MV-4-11 (cell line): ENCODE measurements around the gene HS6ST3.

Experiments used
- DNase-seq: peaks from one replicate; lab custom pipeline; 2025; lab: John Stamatoyannopoulos, UW

The HS6ST3 gene

DNA sequence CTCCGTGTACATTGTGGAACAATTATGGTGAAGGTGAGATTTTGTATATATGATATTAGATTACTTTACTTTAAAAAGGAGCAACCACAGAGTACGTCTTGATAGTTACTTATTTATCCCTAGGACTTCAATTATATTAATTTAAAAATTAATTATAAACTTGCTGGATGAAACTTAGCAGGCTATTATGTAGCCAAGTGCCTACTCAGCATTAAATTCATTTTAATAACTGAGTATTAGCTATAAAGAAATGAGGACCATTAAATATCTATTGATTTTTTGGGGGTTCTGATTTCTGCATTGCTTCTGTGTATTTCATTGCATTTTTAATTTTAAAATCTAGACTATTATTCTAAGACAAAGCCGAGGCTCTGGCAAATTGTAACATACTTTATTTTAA lies 109.4 kb downstream of the HS6ST3 start:
- DNase-seq = no peak

DNA sequence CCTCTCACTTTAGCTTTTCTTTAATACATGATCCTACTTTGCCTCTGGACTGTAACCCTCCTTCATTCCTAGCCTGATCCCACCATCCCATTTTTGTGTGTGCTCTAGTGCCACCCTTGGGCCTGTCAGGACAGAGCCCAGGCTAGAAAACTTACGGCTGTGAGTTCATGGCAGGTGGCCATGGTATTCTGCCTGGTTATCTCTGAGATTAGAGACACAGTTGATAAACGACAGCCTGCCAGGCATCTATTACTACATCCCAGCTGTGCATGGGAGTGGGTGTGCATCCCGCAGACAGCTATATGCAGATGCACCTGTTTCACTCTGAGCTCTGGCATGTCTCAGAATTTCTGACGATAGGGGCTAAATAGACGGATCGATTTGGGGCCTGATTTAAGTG lies 110.9 kb downstream of the HS6ST3 start:
- DNase-seq = no peak

DNA sequence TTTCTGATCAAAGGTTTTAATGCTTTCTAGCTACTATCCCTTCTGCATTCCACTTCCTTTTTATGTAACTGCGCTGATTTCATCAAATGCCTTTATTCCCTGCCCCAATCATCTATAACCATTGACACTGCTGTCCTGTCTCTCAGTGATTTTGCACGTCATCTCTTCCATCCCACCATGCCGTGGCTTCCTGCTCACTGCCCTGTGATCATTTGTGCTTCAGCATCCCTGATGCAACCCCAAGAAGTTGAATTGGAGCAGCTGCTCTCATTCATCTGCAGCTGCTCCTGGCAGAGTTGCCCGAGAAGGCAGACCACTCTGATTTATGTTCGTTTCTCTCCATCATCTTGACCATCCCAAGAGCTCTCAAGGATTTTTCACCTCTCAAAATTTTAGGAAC lies 112.4 kb downstream of the HS6ST3 start:
- DNase-seq = no peak

DNA sequence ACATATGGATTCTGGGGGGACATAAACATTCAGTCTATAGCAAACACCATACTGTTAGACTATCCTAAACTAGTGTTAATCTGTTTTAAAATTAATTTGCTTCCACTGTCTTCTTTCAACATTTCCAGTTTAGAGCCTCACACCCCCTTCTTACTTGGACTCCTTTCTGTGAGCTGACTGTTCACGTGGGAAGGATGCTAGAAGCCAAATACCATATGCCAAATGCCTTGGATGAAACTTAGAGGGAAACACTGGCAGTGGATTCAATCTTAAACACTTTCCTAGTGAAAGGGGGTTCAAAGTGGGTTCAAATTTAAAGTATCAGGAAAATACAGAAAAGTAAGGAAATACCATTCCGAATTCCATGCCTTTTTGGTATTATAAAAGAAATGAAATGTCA lies 113.6 kb downstream of the HS6ST3 start:
- no peak for DNase-seq

DNA sequence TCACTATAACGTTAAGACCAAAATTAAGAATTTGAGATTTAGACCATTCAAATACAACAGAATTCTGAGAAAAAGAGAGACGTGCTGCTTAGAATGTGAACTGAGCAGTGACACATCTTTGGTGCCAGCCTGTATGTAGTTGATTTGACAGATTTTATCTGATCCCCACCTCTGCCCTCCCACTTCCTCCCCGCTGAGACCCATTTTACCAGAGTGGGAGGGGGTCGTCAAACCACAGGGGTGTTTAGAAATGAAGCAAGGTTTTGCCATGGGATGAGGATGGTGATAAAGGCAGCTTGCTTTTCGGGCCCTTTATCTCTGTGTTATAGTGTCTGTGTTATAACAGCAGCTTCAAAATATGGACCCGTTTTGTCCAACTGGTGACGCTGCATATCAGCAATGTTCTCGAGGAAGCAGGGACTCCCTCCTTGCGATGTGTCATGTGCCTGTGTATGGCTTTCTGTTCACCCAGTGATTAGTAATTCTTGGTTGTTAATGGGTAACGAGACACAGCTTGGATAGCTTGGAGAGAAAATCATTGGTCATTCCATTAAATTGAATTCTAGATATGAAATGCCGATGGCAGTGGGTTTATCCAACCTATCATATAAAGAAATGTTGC lies 125.0 kb downstream of the HS6ST3 start:
- DNase-seq = no peak

DNA sequence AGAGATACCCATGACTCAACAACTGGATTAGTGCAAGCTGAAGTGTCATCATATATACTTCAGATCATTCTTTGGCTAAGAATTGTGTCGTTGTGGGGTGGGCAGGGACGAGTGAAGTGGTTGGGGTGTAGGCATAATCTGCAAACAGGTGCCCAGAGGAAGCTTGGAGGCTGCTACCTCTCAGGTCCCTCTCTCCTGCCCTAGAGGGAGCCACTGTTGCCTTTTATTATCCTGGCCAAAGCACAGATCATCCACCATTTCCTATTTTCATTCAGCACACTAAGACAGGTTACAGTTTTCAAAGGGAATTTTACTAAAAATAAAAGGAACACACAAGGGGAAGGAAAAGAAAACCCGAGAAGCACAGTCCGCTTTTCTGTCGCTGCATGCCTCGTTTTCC lies 126.6 kb downstream of the HS6ST3 start:
- DNase-seq = no peak

DNA sequence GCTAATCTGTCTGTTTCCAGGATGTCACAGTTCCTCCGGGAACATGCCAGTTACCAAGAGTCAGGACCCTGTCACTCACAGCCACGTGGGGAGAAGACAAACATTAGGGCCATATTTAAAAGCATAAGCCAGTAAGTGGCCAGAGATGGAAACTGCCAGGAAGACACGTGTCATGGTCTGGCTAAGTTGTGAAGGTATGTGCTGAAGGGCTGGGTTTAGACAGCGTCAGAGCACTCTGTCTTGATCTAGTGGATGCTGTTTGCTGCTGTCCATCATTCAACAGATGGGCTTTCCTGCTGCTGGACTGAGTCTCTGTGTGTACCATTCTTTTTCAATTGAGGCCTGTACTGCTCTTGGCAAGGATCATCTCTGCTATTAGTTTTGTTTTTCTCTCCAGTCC lies 128.6 kb downstream of the HS6ST3 start:
- no peak for DNase-seq

DNA sequence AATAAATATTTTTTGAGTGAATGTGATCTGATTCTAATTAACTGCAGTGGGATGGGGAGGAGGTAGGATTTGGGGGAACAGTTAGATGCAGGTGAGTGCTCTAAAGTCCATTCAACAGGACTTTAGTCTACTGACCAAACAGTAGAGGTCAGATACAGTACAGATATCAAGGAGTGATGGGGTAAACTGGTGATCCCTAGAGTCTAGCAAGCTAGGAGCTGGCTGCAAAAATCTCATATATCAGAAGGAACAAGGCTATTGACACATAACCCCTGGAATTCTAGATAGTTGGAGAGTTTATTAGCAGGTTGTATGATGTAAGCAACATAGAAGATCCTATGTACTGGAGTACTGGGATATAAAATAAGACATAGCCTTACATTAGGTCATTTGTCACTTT lies 131.6 kb downstream of the HS6ST3 start:
- no peak for DNase-seq

DNA sequence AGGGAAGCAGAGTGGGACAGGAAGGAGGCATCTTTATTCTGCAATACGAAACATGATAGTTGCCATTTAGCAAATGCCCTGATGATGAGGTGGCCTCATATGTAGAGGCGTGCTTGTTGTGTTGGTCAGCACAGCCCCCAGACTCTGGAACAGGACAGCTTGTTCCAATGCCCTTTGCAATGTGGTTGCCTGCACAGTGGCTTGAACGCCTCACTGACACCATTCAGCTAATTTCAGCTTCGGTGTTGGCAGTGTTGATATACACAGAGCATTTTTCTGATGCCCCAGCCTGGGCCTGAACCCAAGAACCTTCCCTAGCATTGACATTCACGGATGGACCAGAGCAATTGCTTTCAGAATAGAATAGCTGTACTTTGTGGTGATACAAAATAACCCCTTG lies 133.3 kb downstream of the HS6ST3 start:
- DNase-seq = no peak

DNA sequence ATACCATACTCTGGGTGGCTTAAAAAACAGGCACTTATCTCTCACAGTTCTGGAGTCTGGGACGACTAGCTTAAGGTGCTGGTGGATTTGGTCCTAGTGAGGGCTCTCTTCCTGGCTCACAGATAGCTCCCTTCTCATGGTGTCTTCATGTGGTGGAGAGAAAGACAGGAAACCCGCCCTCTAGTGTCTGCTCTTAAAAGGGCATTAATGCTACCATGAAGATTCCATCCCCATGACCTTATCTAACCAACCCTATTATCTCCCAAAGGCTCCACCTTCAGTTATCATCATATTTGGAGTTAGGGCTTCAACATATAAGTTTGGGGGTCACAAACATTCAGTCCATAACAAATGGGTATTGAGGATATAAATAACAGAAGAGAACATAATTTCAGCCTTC lies 139.4 kb downstream of the HS6ST3 start:
- no peak for DNase-seq

DNA sequence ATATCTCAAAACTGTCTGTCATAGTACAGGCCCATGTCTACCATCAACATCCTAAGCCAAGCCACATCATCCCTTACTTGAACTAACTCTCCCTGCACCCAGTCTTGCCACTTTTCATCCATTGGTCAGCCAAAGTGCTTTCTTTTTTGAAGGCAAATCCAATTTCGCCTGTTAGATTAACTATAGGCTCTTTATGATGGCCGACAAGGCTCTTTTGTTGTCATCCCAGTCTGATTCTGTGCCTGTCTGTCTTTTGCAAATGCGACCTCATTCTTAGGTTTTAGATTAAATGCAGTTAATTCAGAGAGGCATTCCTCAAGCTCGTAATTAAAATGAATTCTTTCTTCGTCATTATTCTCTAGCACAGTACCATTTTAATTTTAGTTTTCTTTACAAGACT lies 148.3 kb downstream of the HS6ST3 start:
- no peak for DNase-seq

DNA sequence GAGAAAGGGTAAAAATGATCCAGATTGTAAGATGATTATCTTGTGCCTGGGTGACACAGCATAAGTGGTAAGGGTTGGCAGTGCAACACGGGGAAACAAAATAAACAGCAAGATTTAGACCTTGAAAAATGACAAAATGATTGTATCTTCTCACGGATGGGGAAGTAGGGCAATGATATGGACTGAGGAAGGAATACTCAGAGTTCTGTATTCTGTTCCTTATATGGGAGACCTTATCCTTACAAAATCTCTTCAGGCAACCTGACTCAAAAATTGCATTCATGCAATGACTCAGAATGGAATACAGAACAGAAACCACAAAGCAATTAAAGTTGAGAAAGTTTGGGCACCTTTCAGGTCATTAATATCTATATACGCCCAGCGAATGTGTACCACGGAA lies 149.0 kb downstream of the HS6ST3 start:
- no peak for DNase-seq

DNA sequence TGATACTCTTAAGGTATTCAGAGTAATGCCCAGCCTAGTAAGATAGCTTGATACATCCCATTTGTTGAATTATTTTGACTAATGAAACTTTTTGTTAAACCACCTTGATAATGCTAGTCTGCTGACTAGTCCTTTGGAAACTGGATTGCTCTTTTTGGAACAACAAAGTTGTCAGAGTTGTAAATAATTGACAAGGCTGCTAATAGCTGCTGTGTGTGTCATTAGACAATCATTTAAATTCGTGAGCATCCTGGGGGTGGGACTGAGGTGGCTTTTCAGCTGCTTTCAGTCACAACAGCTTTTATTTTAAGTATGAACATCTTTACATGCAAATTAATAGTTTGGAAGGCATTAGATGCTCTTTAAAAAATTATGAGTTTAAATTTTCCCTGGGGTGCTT lies 153.5 kb downstream of the HS6ST3 start:
- no peak for DNase-seq

DNA sequence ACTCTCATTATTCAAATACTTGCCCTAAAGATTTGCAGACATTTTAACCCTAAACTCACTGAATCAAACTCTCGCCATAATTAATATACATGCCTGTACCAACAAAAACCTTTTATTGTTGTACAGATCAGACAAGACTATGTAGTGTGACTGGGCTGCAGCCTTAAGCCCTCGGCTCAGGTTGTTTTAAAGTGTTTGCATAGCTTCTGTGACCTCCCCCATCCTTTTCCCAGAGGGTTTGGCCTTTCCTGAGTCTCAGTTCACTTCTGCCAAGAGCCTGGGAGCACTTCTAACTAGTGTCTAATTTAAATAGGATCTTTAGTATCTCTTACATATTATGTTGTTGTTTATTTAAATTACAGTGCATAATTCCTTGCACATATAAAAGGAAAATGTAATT lies 158.2 kb downstream of the HS6ST3 start:
- no peak for DNase-seq

DNA sequence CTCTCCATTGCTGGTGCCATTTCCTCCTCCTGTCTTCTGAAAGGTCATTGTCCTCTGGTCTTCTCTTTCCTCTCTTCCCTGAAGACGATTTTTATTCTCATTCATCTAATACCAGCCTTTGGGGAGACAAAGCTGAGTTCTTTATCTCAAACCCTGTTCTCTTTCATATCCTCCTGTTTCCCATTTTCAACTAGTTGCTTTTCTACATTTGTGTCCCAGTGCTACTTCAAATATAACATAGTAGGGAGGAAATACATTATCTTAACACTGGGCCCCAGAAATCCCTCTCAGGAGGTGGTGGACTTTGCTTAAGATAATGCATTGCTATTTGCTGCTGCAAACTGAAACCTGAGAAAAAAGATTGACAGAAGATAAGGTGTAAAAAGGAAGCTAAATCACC lies 159.1 kb downstream of the HS6ST3 start:
- no peak for DNase-seq

DNA sequence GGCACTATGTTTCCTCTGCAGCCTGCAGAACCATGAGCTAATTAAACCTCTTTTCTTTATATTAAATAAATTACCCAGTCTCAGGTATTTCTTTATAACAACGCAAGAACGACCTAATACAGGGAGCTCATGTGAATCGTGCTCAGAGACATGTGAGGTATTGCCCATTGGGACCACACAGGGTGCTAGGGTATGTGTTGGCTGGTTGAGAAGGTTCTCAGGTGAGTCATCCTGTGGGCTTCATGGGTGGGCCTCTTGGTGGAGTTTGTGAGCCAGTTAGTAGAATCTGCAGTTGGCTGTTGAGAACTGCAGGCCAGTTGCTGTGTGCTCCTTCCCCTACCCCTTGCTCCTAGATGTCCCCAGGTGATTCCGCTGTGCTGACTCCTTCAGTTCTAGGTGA lies 163.0 kb downstream of the HS6ST3 start:
- no peak for DNase-seq

DNA sequence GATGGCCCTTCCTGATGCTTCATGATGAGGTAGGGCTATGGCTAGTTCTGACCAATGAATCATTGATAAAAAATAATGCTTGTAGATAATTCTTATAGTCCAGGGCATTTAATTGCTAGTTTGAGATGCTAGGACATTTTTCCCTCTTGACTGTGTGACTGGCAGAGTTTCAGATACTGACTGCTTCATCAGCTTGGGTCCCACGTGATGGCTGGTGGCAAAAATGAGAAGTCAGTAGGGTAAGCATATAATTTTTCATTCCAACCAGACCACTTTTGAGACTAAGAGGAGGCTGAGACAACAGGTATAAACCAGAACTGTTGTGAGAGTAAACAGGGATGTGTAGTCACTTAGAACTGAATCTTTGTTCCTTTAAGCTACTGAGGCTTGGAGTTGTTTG lies 183.3 kb downstream of the HS6ST3 start:
- DNase-seq = no peak

DNA sequence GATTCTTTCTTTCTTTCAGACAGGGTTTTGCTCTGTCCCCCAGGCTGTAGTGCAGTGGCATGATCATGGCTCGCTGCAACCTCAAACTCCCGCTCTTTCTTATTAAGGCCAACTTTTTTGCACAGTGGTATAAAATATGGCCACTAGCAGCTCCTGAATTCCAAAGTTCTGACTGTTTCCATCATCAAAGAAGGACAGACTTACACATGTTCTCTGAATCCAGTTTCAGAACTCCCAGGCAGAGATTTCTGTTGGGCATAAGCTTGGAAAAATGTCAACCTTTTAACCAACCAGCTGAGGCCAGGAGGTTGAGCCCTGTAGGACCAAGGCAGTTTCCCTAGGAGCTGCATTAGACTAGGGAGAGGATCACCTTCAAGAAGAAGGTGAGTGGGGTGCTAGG lies 184.1 kb downstream of the HS6ST3 start:
- DNase-seq = no peak

DNA sequence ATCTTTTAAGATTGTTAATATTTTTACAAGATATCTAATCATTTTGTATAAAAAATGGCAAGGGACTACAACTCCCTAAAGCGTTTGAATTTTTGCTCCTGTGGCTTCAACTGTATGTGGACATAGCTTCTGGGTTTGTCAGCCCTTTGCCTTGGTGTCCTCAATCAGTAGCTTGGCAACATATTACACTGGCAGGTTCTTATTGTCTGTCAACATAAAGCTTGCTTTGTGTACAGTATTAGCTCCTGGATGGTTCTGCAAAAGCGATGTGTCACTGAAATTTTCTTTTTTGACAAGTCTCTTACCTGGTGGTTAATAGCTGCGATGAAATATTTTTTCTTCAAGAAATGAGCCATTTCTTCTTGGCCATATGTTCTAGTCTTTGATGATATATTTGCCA lies 190.0 kb downstream of the HS6ST3 start:
- no peak for DNase-seq

DNA sequence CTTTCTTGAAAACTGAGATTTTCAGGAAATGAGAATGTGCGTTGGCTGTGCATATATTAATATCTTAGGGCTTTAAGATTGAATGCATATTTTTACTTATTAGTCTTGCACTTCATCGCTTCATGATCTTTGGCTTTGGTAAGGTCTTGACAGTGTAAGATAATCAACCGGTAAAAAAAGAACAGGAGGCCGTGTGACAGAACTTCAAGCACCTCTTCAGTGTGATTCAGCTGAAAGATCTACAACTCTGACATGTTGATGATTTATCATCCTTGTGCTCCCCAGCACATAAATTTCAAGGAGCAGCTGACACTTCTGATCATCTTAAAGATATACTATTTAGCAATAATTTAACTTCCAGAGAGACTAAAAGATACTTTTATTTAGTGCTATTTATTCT lies 195.1 kb downstream of the HS6ST3 start:
- DNase-seq = no peak

DNA sequence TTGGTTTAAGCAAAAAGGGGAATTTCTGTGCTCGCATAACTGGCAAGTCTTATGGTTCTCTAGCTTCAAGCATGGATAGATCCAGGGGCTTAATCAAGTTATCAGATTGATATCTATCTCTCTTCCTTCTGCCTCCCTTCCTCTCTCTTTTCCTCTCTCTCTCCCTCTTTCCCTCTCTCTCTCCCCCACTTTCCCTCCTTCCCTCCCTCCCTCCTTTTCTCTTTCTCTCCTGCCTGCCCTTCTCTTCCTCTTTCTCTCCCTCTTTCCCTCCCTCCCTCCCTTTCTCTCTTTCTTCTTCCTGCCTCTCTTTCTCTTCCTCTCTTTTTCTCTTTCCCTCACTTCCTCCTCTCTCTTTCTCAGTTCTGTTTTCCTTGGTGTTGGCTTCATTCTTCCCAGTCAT lies 195.8 kb downstream of the HS6ST3 start:
- DNase-seq = no peak

DNA sequence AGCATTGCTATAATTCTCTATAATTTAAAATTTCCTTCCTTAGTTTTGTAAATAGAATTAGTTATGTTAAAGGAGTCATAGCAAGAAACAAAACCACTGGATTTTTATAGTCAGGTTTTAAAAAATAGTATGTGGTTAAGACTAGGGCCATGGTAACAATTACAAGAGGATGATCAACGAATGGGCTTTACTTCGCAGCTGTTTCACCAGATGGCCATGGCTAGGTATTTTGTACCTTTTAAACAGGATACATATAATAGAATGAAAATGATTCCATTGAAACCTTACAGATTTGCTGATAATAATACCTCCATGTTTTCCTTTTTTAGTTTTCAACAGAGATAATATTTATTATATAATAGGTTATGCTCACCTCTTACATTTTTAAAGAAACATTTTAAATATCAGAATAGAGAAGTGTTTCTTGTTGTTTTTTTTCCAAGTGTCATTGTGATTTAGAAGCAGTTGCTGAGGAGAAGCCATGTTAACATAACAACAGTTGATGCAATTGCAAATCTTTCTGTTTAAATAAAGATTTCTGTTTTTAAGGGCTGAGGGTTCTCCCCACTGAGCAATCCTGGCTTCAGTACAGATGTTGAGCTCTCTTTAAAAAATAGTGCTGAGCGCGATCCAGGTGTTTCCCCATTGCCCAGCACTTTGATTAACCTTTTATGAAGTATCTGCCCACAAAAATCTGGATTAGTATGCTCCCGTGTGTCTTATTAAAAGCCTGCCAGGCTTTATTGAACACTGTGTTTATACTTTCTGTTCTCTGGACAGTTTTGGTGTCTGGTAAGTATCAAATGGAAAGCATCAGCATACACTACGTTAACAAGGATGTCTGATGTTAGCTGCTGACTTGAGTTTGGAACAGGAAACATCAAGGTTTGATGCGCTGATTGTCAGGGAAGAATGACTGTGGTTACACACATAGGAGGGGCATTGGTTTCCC lies 205.3 kb downstream of the HS6ST3 start:
- no peak for DNase-seq

DNA sequence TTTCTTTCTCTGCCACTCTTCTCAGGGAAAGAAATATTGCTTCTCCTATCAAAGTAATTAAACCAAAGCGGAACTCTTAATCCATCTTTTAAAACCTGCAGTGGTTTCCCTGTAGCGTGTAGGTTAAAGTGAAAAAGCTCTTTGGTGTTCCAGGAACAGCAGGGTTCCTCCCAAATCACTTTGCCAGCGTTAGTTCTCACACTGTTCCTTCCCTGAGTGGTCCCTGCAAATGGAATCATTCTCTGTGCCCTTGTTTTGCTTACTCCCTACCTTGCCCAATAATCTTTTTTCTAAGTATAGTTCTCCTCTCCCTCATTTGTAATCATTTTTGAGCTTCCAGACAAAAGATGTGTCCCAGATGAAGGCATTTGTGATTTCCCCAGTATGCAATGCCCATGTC lies 207.5 kb downstream of the HS6ST3 start:
- DNase-seq = no peak

DNA sequence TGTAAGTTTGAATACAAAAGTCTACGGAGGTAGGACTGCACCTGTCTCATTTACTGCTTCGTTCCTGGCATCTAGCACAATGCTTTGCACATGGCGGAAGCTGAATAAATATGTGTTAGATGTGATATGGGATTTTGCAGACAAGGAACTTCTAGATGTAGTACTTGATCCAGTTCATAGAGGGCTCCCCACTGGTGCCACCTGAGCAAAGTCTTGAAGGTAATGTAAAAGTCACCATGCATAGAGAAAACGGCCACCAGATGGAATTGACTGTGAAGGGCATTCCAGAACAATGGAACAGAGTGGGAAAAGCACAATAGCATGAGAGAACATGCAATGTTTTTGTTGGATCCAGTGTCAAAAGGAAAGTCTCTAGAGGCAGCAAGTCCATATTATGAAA lies 209.3 kb downstream of the HS6ST3 start:
- no peak for DNase-seq
